Measurements from ENCODE around the gene PUS7. TPM values are rescaled to one million over a fixed set of nuclear protein-coding genes. Genes with fewer than 3 reads are reported as not detected.

PUS7 gene
- total RNA-seq, 1 donor, result 22.4 TPM

- TF ChIP-seq CTCF (IDR thresholded peaks at IDR 0.05; ENCODE audit: extremely low read depth, low read depth, low read length), result no peak
- no peaks in the 10 kb centered on the region for H3K79me2 ChIP-seq (ENCODE audit: insufficient read depth, low read length)
- no peaks in the 10 kb centered on the region for H3K4me1 ChIP-seq (ENCODE audit: insufficient read depth, low read length)
- H3K36me3 ChIP-seq (ENCODE audit: insufficient read depth, low read length), result peaks cover 57% of the 10 kb centered on the region
- H3K4me2 ChIP-seq (ENCODE audit: insufficient read depth, low read length), result no peak overlapping the region
- H3K9me3 ChIP-seq (ENCODE audit: low read depth, low read length), result no peaks in the 10 kb centered on the region
- no peaks in the 10 kb centered on the region for H3K27me3 ChIP-seq (ENCODE audit: insufficient read depth, low read length)
- DNase-seq (ENCODE audit: insufficient read length, low spot score, missing footprints), result no peak
- H3K4me3 ChIP-seq (ENCODE audit: insufficient read depth, low read length), result no peak overlapping the region
- H2AFZ ChIP-seq (ENCODE audit: low read length), result no peak overlapping the region
- no peak overlapping the region for H3K27ac ChIP-seq (ENCODE audit: low read depth, low read length)
- H4K20me1 ChIP-seq (ENCODE audit: insufficient read depth, low read length), result no peaks in the 10 kb centered on the region
Measured at GRCh38 chr7:105559926-105560325, 37.9 kb upstream of the PUS7 start.

GRCh38 chr7:105538339-105538738, 16.3 kb upstream of the PUS7 start:
- H3K4me2 ChIP-seq (ENCODE audit: insufficient read depth, low read length), result no peak overlapping the region
- no peak for TF ChIP-seq CTCF (IDR thresholded peaks at IDR 0.05; ENCODE audit: extremely low read depth, low read depth, low read length)
- H3K79me2 ChIP-seq (ENCODE audit: insufficient read depth, low read length), result peaks cover 23% of the 10 kb centered on the region

GRCh38 chr7:105532709-105533460, 10.8 kb upstream of the PUS7 start:
- H3K4me1 ChIP-seq (ENCODE audit: insufficient read depth, low read length), result peaks cover 17% of the 10 kb centered on the region
- H3K36me3 ChIP-seq (ENCODE audit: insufficient read depth, low read length), result peaks cover 19% of the 10 kb centered on the region
- DNase-seq (ENCODE audit: insufficient read length, low spot score, missing footprints), result no peak
- peak overlapping the region; percentile 99 for H3K4me3 ChIP-seq (ENCODE audit: insufficient read depth, low read length)
- H4K20me1 ChIP-seq (ENCODE audit: insufficient read depth, low read length), result peaks cover 9% of the 10 kb centered on the region
- H2AFZ ChIP-seq (ENCODE audit: low read length), result peak overlapping the region; percentile 96
- peak overlapping the region; percentile 99 for H3K4me2 ChIP-seq (ENCODE audit: insufficient read depth, low read length)
- H3K27ac ChIP-seq (ENCODE audit: low read depth, low read length), result peak overlapping the region; percentile 83
- H3K9me3 ChIP-seq (ENCODE audit: low read depth, low read length), result no peaks in the 10 kb centered on the region
- TF ChIP-seq CTCF (IDR thresholded peaks at IDR 0.05; ENCODE audit: extremely low read depth, low read depth, low read length), result no peak
- peaks cover 36% of the 10 kb centered on the region for H3K79me2 ChIP-seq (ENCODE audit: insufficient read depth, low read length)
- no peaks in the 10 kb centered on the region for H3K27me3 ChIP-seq (ENCODE audit: insufficient read depth, low read length)

More at GRCh38 chr7:105538339-105538738, 16.3 kb upstream of the PUS7 start:
- Histone ChIP-seq H2AFZ (ENCODE audit: low read length) (no peak overlapping the region), H3K4me3 (ENCODE audit: insufficient read depth, low read length) (no peak overlapping the region), H3K36me3 (ENCODE audit: insufficient read depth, low read length) (peaks cover 66% of the 10 kb centered on the region), H3K27ac (ENCODE audit: low read depth, low read length) (no peak overlapping the region), H4K20me1 (ENCODE audit: insufficient read depth, low read length) (peaks cover 12% of the 10 kb centered on the region), H3K27me3 (ENCODE audit: insufficient read depth, low read length) (no peaks in the 10 kb centered on the region), H3K4me1 (ENCODE audit: insufficient read depth, low read length) (peaks cover 4% of the 10 kb centered on the region), H3K9me3 (ENCODE audit: low read depth, low read length) (no peaks in the 10 kb centered on the region)
- no peak for DNase-seq (ENCODE audit: insufficient read length, low spot score, missing footprints)

- H3K4me3 ChIP-seq (ENCODE audit: insufficient read depth, low read length), result peak within 1 kb of the TSS; percentile 99
- peaks cover 36% of the 10 kb centered on the region for H3K79me2 ChIP-seq (ENCODE audit: insufficient read depth, low read length)
- H2AFZ ChIP-seq (ENCODE audit: low read length), result peak within 1 kb of the TSS; percentile 99
- peaks cover 17% of the 10 kb centered on the region for H3K4me1 ChIP-seq (ENCODE audit: insufficient read depth, low read length)
- DNase-seq (ENCODE audit: insufficient read length, low spot score, missing footprints), result peak; percentile 95
- no peaks in the 10 kb centered on the region for H3K27me3 ChIP-seq (ENCODE audit: insufficient read depth, low read length)
- H3K27ac ChIP-seq (ENCODE audit: low read depth, low read length), result peak within 1 kb of the TSS; percentile 83
- H4K20me1 ChIP-seq (ENCODE audit: insufficient read depth, low read length), result peaks cover 9% of the 10 kb centered on the region
- TF ChIP-seq CTCF (IDR thresholded peaks at IDR 0.05; ENCODE audit: extremely low read depth, low read depth, low read length), result peak; percentile 78
- no peaks in the 10 kb centered on the region for H3K9me3 ChIP-seq (ENCODE audit: low read depth, low read length)
- peaks cover 15% of the 10 kb centered on the region for H3K36me3 ChIP-seq (ENCODE audit: insufficient read depth, low read length)
- H3K4me2 ChIP-seq (ENCODE audit: insufficient read depth, low read length), result peak within 1 kb of the TSS; percentile 99
Measured at GRCh38 chr7:105531792-105532671, 10.0 kb upstream of the PUS7 start, which contains the start of gene RINT1. RINT1 (plus strand) TSS chr7:105532201; CDS start chr7:105532316, 115 bp downstream.
